GM21515 (cell line): ENCODE measurements around the gene ARHGEF17.
A peak's percentile ranks its signal among the peaks of the same experiment; 100 is the strongest.

ENCODE experiments used
- ATAC-seq: cut with Tn5 transposase; IDR thresholded peaks from one replicate; pipeline ENCODE4 v1.9.1; 2021; ENCODE audit not compliant: unreplicated experiment

ARHGEF17 gene

GRCh38 chr11:73291196-73291595 is 16.9 kb upstream of the ARHGEF17 start:
- no peak for ATAC-seq

DNA sequence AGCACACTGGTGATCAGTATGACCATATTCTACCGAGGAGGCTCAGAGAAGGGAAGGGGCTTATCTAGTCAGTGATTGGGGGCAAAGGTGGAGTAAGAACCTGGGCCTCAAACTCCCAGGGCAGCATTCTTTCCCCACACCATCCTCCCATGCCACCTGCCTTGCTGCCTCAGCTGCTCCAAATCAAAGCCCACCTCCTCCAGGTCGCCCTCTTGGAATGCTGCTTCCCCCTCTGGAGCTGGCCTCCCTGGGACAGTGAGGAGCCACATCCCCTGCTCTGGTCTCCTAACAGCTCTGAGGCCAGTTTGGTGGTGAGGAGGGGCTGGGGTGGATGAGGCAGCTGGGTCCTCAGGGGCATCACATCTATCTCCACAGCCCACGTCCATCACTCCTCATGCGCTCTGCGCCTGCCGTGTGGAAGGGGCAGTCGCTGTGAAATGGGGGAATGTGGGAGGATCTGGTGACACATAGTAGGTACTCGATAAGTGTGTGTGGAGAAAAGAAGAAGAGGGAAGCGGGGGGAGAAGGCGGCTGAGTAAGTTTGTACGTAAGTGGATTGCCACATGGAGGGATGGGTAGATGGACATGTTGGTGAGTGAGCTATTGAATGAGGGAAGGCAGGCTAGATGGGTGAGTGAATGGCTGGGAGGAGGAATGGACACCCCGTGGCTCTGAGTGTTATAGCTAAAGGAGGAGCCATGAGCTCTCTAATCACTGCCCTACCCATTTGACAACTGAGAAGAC is 16.1 kb upstream of the ARHGEF17 start:
- no peak for ATAC-seq

DNA sequence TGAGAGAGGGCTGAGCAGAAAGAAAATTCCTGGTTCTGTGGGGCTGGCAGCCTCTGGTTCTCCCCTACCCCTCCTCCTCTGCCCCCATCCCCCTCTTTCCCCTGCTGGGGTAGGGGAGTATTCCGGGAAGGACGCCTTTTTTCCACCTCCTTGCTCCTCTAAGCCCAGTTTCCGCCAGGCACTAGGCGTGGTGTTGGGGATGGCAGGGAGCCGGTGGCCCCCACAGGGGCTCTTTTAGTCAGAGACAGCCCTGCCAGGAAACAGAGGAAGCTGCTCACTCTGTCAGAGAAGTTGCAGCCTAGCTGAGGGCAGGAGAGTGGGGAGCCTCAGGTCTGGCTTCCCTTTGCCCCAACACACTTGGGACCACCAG is 15.6 kb upstream of the ARHGEF17 start:
- no peak for ATAC-seq

GRCh38 chr11:73293356-73293936 is 14.6 kb upstream of the ARHGEF17 start:
- ATAC-seq = no peak

DNA sequence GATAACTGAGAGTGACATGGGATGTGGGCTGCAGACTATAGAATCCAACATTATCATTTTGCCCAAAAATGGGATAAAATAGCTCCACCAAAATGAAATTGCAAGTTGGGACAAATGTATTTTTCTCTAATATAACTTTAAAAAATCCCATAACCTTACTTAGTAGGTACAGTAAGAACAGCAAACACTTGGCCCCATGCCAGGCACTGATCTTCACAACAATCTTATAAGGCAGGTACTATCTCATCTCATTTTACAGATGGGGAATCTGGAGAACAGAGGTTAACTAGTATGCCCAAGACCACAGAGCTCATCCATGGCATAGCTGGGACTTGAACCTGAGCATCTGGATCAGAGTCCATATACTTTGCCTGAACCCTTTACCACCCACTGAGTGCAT is 13.5 kb upstream of the ARHGEF17 start:
- ATAC-seq = no peak

DNA sequence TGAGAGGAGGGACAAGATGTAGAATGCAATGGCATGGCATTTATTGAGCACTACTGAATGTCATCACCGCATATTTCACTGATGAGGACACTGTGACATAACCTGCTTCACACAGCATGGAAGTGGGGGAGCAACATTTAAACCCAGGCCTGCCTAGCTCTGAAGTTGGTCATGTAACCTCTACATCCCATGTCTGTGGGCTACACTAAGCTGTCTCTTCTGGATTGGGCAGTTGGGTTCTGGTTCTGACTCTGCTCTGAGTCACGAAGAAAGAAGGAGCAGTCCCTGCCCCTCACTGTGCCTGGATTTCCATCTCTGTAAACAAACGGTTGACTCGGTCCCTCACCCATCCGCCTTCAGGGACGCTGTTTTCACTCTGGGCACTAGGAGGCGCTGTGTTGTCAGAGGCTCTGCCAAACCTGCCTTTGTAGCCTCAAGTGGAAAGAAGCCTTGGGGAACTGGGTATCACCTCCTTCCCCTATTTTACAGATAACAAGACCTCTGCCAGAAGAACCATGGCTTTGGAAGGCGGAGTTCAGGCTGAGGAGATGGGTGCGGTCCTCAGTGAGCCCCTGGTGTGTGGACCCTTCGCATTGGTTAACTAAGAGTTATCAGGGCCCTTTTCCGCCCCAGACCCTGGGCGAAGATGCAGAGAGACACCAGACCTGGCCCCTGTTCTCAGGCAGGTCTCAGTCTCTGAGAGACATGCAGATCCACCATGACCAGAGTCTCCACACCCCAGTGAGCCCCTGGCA is 12.7 kb upstream of the ARHGEF17 start:
- no peak for ATAC-seq

DNA sequence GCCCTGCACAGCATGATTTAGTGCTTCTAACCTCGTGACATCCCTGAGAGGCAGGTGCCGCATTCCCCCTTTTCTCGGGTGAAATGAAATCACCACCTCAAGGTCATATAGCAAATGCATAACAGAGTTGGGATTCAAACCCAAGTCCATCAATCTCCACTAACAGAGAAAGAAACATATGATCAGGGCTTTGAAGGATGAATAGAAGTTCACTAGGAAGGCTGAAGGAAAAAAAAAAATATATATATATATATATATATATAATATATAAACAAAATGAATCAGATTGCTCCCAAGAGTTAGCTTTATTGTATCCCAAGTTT is 12.1 kb upstream of the ARHGEF17 start:
- no peak for ATAC-seq

DNA sequence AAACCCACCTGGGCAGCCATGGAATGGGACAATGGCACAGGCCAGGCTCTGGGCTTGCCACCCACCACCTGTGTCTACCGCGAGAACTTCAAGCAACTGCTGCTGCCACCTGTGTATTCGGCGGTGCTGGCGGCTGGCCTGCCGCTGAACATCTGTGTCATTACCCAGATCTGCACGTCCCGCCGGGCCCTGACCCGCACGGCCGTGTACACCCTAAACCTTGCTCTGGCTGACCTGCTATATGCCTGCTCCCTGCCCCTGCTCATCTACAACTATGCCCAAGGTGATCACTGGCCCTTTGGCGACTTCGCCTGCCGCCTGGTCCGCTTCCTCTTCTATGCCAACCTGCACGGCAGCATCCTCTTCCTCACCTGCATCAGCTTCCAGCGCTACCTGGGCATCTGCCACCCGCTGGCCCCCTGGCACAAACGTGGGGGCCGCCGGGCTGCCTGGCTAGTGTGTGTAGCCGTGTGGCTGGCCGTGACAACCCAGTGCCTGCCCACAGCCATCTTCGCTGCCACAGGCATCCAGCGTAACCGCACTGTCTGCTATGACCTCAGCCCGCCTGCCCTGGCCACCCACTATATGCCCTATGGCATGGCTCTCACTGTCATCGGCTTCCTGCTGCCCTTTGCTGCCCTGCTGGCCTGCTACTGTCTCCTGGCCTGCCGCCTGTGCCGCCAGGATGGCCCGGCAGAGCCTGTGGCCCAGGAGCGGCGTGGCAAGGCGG is 11.4 kb upstream of the ARHGEF17 start:
- ATAC-seq = no peak

GRCh38 chr11:73297231-73297590 is 10.9 kb upstream of the ARHGEF17 start:
- ATAC-seq = no peak

- no peak for ATAC-seq
Observed at GRCh38 chr11:73297702-73298101, 10.4 kb upstream of the ARHGEF17 start.

GRCh38 chr11:73298233-73298632 is 9.8 kb upstream of the ARHGEF17 start:
- ATAC-seq = no peak

GRCh38 chr11:73299751-73300150 is 8.3 kb upstream of the ARHGEF17 start:
- no peak for ATAC-seq

- ATAC-seq = no peak
Observed at GRCh38 chr11:73306069-73306841, 1.8 kb upstream of the ARHGEF17 start.

GRCh38 chr11:73306977-73307322 is 1.1 kb upstream of the ARHGEF17 start:
- no peak for ATAC-seq

DNA sequence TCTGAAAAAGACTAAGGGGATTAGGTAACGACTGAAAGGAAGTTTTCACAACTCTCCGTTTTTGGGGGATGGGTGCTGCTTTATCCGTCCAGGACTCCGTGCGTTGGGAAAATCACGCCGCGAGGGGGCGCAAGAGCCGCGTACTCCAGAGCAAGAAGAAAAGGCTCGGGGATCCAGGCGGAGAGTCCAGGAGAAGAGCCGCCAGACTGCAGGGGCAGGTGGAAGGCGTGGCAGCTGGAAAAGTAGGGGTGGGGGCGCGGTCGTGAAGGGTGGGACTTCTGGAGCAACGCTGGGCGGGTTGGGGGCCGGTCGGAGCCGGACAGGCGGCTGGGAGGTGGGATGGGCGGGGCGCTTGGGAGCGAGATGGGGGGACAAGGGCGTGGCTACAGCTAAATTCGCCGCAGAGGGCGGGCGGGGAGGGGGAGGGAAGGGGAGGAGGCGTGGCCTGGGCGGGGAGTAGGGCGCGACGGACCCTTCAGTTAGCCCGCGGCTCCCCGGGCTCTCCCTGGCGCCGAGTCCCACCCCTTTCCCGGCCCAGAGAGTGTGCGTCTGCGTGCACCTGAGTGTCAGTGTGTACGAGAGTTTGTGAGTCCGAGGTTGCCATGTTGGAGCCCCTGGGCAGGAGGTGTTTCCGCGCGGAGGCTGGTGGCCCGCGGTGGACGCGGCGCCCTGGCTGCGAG is 613 bp upstream of the ARHGEF17 start:
- ATAC-seq = peak; percentile 61

GRCh38 chr11:73308961-73309919 is 1.2 kb downstream of the ARHGEF17 start:
- no peak for ATAC-seq

DNA sequence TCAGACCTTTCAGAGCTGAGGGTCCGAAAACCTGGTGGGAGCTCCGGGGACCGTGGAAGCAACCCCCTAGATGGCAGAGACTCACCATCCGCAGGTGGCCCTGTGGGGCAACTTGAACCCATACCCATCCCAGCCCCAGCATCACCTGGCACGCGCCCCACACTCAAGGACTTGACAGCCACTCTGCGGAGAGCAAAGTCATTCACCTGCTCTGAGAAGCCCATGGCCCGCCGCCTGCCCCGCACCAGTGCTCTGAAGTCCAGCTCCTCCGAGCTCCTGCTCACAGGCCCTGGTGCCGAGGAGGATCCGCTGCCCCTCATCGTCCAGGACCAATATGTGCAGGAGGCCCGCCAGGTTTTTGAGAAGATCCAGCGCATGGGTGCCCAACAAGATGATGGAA is 2.0 kb downstream of the ARHGEF17 start:
- ATAC-seq = no peak

DNA sequence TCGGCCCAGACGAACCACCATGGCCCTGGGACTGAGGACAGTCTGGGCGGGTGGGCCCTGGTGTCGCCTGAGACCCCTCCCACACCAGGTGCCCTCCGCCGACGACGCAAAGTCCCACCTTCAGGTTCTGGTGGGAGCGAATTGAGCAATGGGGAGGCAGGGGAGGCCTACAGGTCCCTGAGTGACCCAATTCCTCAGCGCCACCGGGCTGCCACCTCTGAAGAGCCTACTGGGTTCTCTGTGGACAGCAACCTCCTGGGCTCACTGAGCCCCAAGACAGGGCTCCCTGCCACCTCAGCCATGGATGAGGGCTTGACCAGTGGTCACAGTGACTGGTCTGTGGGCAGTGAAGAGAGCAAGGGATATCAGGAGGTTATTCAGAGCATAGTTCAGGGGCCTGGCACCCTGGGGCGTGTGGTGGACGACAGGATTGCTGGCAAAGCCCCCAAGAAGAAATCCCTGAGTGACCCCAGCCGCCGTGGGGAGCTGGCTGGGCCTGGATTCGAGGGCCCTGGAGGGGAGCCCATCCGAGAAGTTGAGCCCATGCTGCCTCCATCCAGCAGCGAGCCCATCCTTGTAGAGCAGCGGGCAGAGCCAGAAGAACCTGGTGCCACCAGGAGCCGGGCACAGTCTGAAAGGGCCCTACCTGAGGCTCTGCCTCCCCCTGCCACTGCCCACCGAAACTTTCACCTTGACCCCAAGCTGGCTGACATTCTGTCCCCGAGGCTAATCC is 2.8 kb downstream of the ARHGEF17 start:
- ATAC-seq = no peak

DNA sequence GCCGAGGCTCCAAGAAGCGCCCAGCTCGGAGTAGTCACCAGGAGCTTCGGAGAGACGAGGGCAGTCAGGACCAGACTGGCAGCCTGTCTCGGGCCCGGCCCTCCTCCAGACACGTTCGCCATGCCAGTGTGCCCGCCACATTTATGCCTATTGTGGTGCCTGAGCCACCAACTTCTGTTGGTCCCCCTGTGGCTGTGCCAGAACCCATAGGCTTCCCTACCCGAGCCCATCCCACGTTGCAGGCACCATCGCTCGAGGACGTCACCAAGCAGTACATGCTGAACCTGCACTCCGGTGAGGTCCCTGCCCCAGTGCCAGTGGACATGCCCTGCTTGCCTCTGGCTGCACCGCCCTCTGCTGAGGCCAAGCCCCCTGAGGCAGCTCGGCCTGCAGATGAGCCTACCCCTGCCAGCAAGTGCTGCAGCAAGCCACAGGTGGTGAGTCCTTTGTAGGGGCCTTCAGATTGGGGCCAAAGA is 3.4 kb downstream of the ARHGEF17 start:
- ATAC-seq = no peak
